ENCODE measurements around the gene GOLGA7B.

The GOLGA7B gene

GRCh38 chr10:97896756-97897358 is 47.2 kb downstream of the GOLGA7B start:
- no peak for DNase-seq

GRCh38 chr10:97898429-97898828 is 48.8 kb downstream of the GOLGA7B start:
- DNase-seq = no peak

GRCh38 chr10:97901381-97901780 is 51.7 kb downstream of the GOLGA7B start:
- DNase-seq = no peak

GRCh38 chr10:97903128-97904017 is 53.7 kb downstream of the GOLGA7B start:
- DNase-seq = no peak

- DNase-seq = no peak
Measured at GRCh38 chr10:97904018-97904381, 54.4 kb downstream of the GOLGA7B start.

- no peak for DNase-seq
Measured at GRCh38 chr10:97904576-97904975, 54.9 kb downstream of the GOLGA7B start.

GRCh38 chr10:97905276-97905675 is 55.6 kb downstream of the GOLGA7B start:
- no peak for DNase-seq

- DNase-seq = no peak
Measured at GRCh38 chr10:97907211-97907610, 57.6 kb downstream of the GOLGA7B start.

- no peak for DNase-seq
Measured at GRCh38 chr10:97907830-97908229, 58.2 kb downstream of the GOLGA7B start.

GRCh38 chr10:97910661-97911060 is 61.0 kb downstream of the GOLGA7B start:
- DNase-seq = no peak

- DNase-seq = no peak
Measured at GRCh38 chr10:97911217-97911616, 61.6 kb downstream of the GOLGA7B start.

GRCh38 chr10:97913193-97913592 is 63.5 kb downstream of the GOLGA7B start:
- DNase-seq = no peak

- DNase-seq = no peak
Measured at GRCh38 chr10:97913614-97914013, 64.0 kb downstream of the GOLGA7B start.

- DNase-seq = no peak
Measured at GRCh38 chr10:97914171-97914836, 64.7 kb downstream of the GOLGA7B start.

GRCh38 chr10:97914837-97915211 is 65.2 kb downstream of the GOLGA7B start:
- DNase-seq = peak; percentile 68

GRCh38 chr10:97915346-97916131 is 65.9 kb downstream of the GOLGA7B start:
- no peak for DNase-seq

- no peak for DNase-seq
Measured at GRCh38 chr10:97916586-97916985, 66.9 kb downstream of the GOLGA7B start.

- no peak for DNase-seq
Measured at GRCh38 chr10:97919012-97919411, 69.4 kb downstream of the GOLGA7B start.

- no peak for DNase-seq
Measured at GRCh38 chr10:97920865-97921264, 71.2 kb downstream of the GOLGA7B start.

All from activated gamma-delta T cell treated with Interleukin-2 at 50 U/mL for 16 hours (primary cell).